CD14-positive monocyte (primary cell): ENCODE data around the gene ACOT7. TPM values are rescaled to one million over a fixed set of nuclear protein-coding genes. Genes with fewer than 3 reads are reported as not detected.
A peak's percentile ranks its signal among the peaks of the same experiment; 100 is the strongest.

Experiments used
- DNase-seq, 3 donors: peaks; one replicate each; pipeline ENCODE4 v3.0.0-alpha.2; 2011 to 2022
- H2AFZ ChIP-seq: 2 replicates; pipeline ENCODE4 v1.6.0; 2012; ENCODE audit warnings: mild to moderate bottlenecking, low read depth, low read length, inconsistent platforms; ENCODE audit not compliant: insufficient read depth, poor library complexity, severe bottlenecking
- H3K27ac ChIP-seq, 2 donors: 1 replicate in 1 of 2; 2 replicates in 1 of 2; pipeline ENCODE4 v1.5.1; 2012 to 2013; ENCODE audit warnings: low read length in 2 of 2, control low read depth in 1 of 2, inconsistent platforms in 1 of 2, low read depth in 1 of 2, mild to moderate bottlenecking in 1 of 2
- H3K27me3 ChIP-seq, 2 donors: one replicate each; pipeline versions ENCODE4 v1.6.0 to v1.6.1; 2011 to 2013; ENCODE audit warnings: low read length in 2 of 2; ENCODE audit not compliant: control insufficient read depth in 2 of 2, insufficient read depth in 2 of 2
- H3K36me3 ChIP-seq, 2 donors: replicated peaks in 1 of 2; 1 replicate in 1 of 2; 2 replicates in 1 of 2; pipeline versions ENCODE4 v1.5.1 to v1.6.1; 2012 to 2013; ENCODE audit warnings: low read length in 2 of 2, control low read depth in 1 of 2, inconsistent platforms in 1 of 2, mild to moderate bottlenecking in 1 of 2; ENCODE audit not compliant: insufficient read depth in 2 of 2, control insufficient read depth in 1 of 2
- H3K4me1 ChIP-seq, 2 donors: 1 replicate in 1 of 2; 2 replicates in 1 of 2; pipeline versions ENCODE4 v1.5.1 to v1.6.1; 2012 to 2013; ENCODE audit warnings: low read length in 2 of 2, control low read depth in 1 of 2, inconsistent platforms in 1 of 2, mild to moderate bottlenecking in 1 of 2, moderate library complexity in 1 of 2; ENCODE audit not compliant: insufficient read depth in 2 of 2, control insufficient read depth in 1 of 2
- H3K4me2 ChIP-seq: replicated peaks from 2 replicates; pipeline ENCODE3; 2012; ENCODE audit warnings: low read length, moderate library complexity, mild to moderate bottlenecking; ENCODE audit not compliant: poor library complexity, severe bottlenecking; ENCODE audit errors: extremely low read depth
- H3K4me3 ChIP-seq, 3 experiments: fragments of 200-600 bp in 1 of 3; sonication (generic) in 1 of 3; replicated peaks in 1 of 3; 1 replicate in 2 of 3; 2 replicates in 1 of 3; pipeline ENCODE4 v1.5.1; 2011 to 2013; ENCODE audit warnings: low read length in 3 of 3, mild to moderate bottlenecking in 3 of 3, control low read depth in 2 of 3, low read depth in 2 of 3, inconsistent platforms in 1 of 3, moderate library complexity in 1 of 3
- H3K79me2 ChIP-seq: 2 replicates; pipeline ENCODE4 v1.6.0; 2012; ENCODE audit warnings: mild to moderate bottlenecking, control low read depth, inconsistent platforms, low read length, moderate library complexity; ENCODE audit not compliant: insufficient read depth
- H3K9ac ChIP-seq: 2 replicates; pipeline ENCODE4 v1.6.0; 2017; ENCODE audit warnings: low read length, mild to moderate bottlenecking; ENCODE audit not compliant: insufficient read depth, poor library complexity, severe bottlenecking
- H3K9me3 ChIP-seq, 2 donors: replicated peaks in 1 of 2; 1 replicate in 1 of 2; 2 replicates in 1 of 2; pipeline versions ENCODE4 v1.5.1 to v1.6.1; 2012 to 2013; ENCODE audit warnings: low read length in 2 of 2, control low read depth in 1 of 2; ENCODE audit not compliant: control insufficient read depth in 1 of 2, insufficient read depth in 1 of 2
- H4K20me1 ChIP-seq: 2 replicates; pipeline ENCODE4 v1.6.0; 2012; ENCODE audit warnings: mild to moderate bottlenecking, low read length, control low read depth, moderate library complexity; ENCODE audit not compliant: insufficient read depth
- H3K27ac Mint-ChIP-seq, 7 donors: one replicate each; pipeline ENCODE4 v1.8.0; 2020; ENCODE audit warnings: mild to moderate bottlenecking in 7 of 7, mixed read lengths in 7 of 7, moderate library complexity in 6 of 7, inconsistent platforms in 2 of 7
- H3K27me3 Mint-ChIP-seq, 3 donors: one replicate each; pipeline ENCODE4 v1.8.0; 2021 to 2022; ENCODE audit warnings: low read depth in 3 of 3, mild to moderate bottlenecking in 3 of 3, mixed read lengths in 3 of 3, moderate library complexity in 3 of 3, inconsistent platforms in 1 of 3
- H3K36me3 Mint-ChIP-seq, 2 donors: one replicate each; pipeline ENCODE4 v1.8.0; 2020; ENCODE audit warnings: mixed read lengths in 2 of 2, inconsistent platforms in 1 of 2, mild to moderate bottlenecking in 1 of 2
- H3K4me1 Mint-ChIP-seq: one replicate; pipeline ENCODE4 v1.8.0; 2020; ENCODE audit warnings: mild to moderate bottlenecking, mixed read lengths
- H3K4me3 Mint-ChIP-seq, 2 donors: one replicate each; pipeline ENCODE4 v1.8.0; 2020; ENCODE audit warnings: mild to moderate bottlenecking in 2 of 2, mixed read lengths in 2 of 2, moderate library complexity in 1 of 2
- H3K9me3 Mint-ChIP-seq, 7 donors: one replicate each; pipeline ENCODE4 v1.8.0; 2020 to 2022; ENCODE audit warnings: mixed read lengths in 7 of 7, mild to moderate bottlenecking in 6 of 7, moderate library complexity in 6 of 7, inconsistent platforms in 2 of 7
- WGBS: methylation state at CpG from one replicate; pipeline ENCODE4 v1.1.5; 2013; ENCODE audit warnings: missing lambda C conversion rate; ENCODE audit not compliant: insufficient coverage; 5-methylcytosine and 5-hydroxymethylcytosine counted together
- intact Hi-C, 2 donors: fragments of 100-400 bp; cut with micrococcal nuclease; formaldehyde crosslinking; loops; one replicate each; pipeline versions ENCODE4 v1.15.0 to v1.15.1; 2023
- polyA plus RNA-seq, 3 donors: library from polyadenylated mRNA; depleted of rRNA in 1 of 3; unstranded in 2 of 3; stranded (reverse) in 1 of 3; fragments of 300-500 nt in 2 of 3; fragments of >200 nt in 1 of 3; fragmentation: Illumina TruSeq in 2 of 3; gene quantifications; 1 replicate in 2 of 3; 2 replicates in 1 of 3; pipeline ENCODE4 v1.2.3, GENCODE V29; 2012 to 2021
- TF ChIP-seq, protein P1 (sequence below): fragments of 200-600 bp; IDR thresholded peaks from one replicate; pipeline ENCODE4 v1.8.0; 2022; ENCODE audit warnings: antibody characterized with exemption, mild to moderate bottlenecking

ACOT7 gene
- polyA plus RNA-seq, 3 donors = 0.63 to 4.3 (median 1.4) TPM

- no peaks in the 10 kb centered on the region for H3K4me1 ChIP-seq
- H3K4me3 Mint-ChIP-seq = peak overlapping the region in 1 of 2 donors; percentile 36
- H3K9me3 Mint-ChIP-seq = peaks cover 5 to 16% (median 12%) of the 10 kb centered on the region in 7 donors
- H2AFZ ChIP-seq = no peak overlapping the region
- H3K27me3 ChIP-seq = no peaks in the 10 kb centered on the region
- H3K27ac Mint-ChIP-seq = no peak overlapping the region
- TF ChIP-seq, protein P1, sequence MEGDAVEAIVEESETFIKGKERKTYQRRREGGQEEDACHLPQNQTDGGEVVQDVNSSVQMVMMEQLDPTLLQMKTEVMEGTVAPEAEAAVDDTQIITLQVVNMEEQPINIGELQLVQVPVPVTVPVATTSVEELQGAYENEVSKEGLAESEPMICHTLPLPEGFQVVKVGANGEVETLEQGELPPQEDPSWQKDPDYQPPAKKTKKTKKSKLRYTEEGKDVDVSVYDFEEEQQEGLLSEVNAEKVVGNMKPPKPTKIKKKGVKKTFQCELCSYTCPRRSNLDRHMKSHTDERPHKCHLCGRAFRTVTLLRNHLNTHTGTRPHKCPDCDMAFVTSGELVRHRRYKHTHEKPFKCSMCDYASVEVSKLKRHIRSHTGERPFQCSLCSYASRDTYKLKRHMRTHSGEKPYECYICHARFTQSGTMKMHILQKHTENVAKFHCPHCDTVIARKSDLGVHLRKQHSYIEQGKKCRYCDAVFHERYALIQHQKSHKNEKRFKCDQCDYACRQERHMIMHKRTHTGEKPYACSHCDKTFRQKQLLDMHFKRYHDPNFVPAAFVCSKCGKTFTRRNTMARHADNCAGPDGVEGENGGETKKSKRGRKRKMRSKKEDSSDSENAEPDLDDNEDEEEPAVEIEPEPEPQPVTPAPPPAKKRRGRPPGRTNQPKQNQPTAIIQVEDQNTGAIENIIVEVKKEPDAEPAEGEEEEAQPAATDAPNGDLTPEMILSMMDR = no peak
- no peaks in the 10 kb centered on the region for H3K36me3 ChIP-seq
- no peak overlapping the region for H3K4me2 ChIP-seq
- 0% methylated on average over 2 of the region's 4 CpGs for WGBS
- no peaks in the 10 kb centered on the region for H3K79me2 ChIP-seq
- H3K36me3 Mint-ChIP-seq = peaks cover 0 to 3% of the 10 kb centered on the region in 2 donors
- H3K9me3 ChIP-seq = peaks cover 0 to 12% of the 10 kb centered on the region in 2 donors
- no peak for DNase-seq
- no peaks in the 10 kb centered on the region for H4K20me1 ChIP-seq
- H3K4me3 ChIP-seq = no peak overlapping the region
- peaks cover 4% of the 10 kb centered on the region for H3K4me1 Mint-ChIP-seq
- peaks cover 0 to 2% (median 0%) of the 10 kb centered on the region in 3 donors for H3K27me3 Mint-ChIP-seq
- intact Hi-C loops = no loop called here
- no peak overlapping the region for H3K9ac ChIP-seq
- no peak overlapping the region for H3K27ac ChIP-seq
These were observed 23.6 kb downstream of the ACOT7 start for GRCh38 chr1:6370006-6370405.

GRCh38 chr1:6367381-6368012 is 26.1 kb downstream of the ACOT7 start:
- Mint-ChIP-seq H3K36me3 (peaks cover 0 to 9% of the 10 kb centered on the region in 2 donors), H3K27me3 (no peaks in the 10 kb centered on the region), H3K4me1 (peaks cover 10% of the 10 kb centered on the region), H3K9me3 (peaks cover 5 to 17% (median 12%) of the 10 kb centered on the region in 7 donors), H3K27ac (no peak overlapping the region), H3K4me3 (no peak overlapping the region)
- intact Hi-C loops = no loop called here
- Histone ChIP-seq H3K4me3 (no peak overlapping the region), H2AFZ (no peak overlapping the region), H3K9ac (no peak overlapping the region), H3K9me3 (peaks cover 0 to 12% of the 10 kb centered on the region in 2 donors), H3K4me1 (no peaks in the 10 kb centered on the region), H3K27me3 (no peaks in the 10 kb centered on the region), H3K27ac (no peak overlapping the region), H3K79me2 (no peaks in the 10 kb centered on the region), H3K36me3 (no peaks in the 10 kb centered on the region), H3K4me2 (no peak overlapping the region), H4K20me1 (no peaks in the 10 kb centered on the region)
- TF ChIP-seq, protein P1 = no peak
- WGBS = 98% methylated on average over 8 of the region's 9 CpGs
- no peak for DNase-seq
